T follicular helper cell (primary cell): ENCODE measurements around the gene IL13.

ENCODE experiments used
- DNase-seq: peaks from one replicate; pipeline ENCODE4 v3.0.0-alpha.2; 2020; ENCODE audit warnings: low read depth

IL13 gene

DNA sequence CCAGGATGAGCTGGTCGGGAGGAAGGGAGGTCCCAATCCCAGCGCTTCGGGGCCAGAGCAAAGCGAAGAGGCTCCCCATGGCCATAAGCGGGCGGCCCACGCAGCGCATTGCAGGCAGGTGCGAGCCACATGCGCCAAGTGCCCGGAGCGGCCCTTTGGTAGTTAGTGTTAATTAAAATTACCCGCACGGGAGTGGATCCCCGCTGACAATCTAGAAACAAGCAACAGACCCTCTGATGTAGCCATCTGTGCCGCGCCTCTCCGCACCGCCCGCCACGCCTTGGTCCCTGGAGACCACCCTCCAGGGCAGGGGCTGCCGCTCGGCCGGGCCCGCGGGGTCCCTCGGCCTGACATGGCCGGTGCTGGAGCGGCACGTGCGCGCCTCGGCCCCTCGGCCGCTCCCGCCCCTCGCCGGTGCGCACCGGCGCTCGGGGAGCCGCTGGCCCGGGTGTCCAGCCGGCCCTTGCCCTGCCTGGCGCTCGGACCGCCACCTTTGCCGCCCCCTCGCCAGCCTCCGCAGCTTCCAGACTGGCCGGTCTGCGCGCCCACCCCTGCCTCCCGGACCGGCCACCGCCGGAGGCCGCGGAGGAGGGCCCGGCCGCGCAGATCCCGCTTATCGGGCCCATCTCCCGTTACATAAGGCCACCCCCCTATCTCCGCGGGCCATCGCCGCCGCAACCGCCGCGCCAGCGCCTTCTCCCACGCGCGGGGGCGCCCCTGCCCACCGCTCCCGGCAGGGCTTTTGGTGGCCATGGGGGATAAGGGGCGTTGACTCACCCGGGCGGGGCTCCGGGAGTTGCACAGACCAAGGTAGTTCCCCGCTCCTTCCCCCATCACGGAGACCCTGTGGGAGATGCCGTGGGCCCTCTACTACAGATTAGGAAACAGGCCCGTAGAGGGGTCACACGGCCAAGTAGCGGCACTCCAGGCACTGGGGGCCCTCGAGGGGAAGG lies 1.9 kb upstream of the IL13 start:
- no peak for DNase-seq

DNA sequence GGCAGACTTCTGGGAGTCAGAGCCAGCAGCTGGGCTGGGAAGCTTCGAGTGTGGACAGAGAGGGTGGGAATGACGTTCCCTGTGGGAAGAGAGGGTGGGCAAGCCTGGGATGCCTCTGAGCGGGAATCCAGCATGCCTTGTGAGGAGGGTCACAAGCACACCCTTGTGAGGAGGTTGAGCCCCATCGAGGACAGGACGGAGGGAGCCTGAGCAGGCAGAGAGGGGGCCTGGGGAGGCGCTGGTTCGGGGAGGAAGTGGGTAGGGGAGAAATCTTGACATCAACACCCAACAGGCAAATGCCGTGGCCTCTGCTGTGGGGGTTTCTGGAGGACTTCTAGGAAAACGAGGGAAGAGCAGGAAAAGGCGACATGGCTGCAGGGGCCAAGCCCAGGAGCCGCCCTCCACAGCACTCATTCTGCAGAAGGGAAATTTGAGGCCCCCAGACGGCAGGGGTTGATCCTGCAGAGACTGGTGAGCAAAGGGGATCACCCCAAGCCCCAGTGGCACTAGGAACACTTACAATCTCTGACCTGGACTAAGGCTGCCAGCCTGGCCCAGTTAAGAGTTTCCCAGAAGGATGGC lies 1.1 kb upstream of the IL13 start:
- no peak for DNase-seq

DNA sequence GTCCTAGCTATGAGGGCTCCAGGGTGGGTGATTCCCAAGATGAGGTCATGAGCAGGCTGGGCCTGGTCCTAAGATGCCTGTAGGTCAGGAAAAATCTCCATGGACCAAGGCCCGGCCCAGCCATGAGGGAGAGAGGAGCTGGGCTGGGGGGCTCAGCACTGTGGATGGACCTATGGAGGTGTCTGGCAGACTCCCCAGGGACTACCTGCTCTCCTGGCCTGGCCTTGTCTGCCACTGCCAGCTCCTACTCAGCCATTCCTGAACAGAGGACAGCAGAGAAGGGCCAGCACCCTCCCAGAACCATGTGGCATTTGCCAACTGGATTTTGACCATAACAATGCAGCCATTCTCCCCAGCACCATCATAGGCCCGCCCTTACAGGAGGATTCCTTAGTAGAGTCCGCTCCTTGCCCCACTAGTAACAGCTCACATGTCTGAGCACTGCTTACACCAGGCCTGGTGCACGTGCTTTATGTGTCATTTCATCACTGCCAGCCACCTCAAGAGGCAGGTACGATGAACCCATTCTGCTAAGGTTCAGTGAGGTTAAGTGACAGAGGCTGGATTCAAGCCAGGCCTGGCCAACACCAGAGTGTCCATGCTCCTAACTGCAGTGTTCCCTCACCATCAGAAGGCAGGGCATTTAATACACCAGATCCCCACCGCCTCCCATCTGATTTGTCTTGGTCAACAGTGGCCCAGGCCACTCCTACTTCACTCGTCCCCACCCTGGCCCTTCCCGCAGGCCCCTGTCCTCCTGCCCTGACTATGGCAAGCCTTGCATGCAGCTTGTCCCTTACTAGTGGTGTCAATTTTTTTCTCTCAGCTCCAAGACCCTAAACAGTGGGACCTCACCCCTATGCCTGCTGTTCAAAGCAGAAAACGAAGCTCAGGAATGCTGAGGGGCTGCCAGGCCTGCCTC lies 669 bp downstream of the IL13 start:
- no peak for DNase-seq

DNA sequence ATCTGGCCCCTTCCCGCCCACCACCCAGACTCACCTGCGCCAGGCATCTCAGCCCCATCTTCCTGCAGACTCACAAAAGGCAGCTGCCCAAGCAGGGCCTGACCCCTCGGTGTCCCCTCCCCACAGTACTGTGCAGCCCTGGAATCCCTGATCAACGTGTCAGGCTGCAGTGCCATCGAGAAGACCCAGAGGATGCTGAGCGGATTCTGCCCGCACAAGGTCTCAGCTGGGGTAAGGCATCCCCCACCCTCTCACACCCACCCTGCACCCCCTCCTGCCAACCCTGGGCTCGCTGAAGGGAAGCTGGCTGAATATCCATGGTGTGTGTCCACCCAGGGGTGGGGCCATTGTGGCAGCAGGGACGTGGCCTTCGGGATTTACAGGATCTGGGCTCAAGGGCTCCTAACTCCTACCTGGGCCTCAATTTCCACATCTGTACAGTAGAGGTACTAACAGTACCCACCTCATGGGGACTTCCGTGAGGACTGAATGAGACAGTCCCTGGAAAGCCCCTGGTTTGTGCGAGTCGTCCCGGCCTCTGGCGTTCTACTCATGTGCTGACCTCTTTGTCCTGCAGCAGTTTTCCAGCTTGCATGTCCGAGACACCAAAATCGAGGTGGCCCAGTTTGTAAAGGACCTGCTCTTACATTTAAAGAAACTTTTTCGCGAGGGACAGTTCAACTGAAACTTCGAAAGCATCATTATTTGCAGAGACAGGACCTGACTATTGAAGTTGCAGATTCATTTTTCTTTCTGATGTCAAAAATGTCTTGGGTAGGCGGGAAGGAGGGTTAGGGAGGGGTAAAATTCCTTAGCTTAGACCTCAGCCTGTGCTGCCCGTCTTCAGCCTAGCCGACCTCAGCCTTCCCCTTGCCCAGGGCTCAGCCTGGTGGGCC lies 1.9 kb downstream of the IL13 start:
- DNase-seq = no peak

DNA sequence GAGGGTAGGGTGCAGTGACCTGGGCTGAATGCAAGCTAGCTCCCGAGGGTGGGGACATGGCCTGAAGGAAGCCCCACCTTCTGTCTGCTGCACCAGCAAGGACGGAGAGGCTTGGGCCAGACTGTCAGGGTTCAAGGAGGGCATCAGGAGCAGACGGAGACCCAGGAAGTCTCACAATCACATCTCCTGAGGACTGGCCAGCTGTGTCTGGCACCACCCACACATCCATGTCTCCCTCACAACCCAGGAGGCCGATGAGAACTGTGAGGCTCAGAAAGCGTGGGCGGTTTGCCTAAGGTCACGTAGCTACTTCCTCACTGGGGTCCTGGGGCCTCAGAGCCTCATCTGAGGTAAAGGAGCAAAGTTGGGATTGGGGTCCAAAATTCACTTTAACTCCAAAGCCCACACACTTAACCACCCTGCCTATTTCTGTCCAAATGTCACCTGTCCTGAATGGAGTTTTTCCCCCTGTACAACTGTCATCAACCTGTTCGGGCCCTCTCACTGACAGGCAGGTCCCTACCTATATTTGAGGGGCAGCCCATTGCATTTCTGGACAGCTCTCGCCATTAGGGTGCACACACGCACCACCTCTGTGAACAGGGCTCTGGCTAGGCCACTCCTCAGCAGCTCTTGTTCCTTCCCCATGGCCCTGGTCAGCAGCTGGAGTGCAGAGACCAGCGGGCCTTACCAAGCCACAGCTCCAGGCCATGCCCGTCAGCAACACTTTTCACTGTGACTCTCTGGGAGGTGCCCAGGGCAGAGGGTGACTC lies 3.4 kb downstream of the IL13 start:
- no peak for DNase-seq

DNA sequence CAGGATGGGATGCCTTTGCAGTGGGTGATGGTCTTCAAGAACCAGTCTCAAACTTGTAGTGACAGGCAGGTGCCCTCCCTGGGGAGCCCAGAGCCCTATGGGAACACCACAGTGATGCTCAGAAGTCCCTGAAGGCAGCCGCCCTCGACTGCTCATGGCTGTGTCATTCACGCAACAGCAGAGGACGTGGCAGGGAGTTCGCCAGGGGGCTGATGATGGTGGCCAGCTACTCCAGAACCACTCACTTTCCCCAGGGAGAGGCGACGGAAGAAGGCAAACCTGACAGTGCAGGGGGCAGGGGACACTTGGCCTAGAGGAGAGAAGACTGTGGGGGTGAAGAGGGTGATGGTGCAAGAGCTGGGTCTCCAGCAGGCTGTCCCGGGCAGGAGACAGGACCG lies 4.0 kb downstream of the IL13 start:
- DNase-seq = no peak

DNA sequence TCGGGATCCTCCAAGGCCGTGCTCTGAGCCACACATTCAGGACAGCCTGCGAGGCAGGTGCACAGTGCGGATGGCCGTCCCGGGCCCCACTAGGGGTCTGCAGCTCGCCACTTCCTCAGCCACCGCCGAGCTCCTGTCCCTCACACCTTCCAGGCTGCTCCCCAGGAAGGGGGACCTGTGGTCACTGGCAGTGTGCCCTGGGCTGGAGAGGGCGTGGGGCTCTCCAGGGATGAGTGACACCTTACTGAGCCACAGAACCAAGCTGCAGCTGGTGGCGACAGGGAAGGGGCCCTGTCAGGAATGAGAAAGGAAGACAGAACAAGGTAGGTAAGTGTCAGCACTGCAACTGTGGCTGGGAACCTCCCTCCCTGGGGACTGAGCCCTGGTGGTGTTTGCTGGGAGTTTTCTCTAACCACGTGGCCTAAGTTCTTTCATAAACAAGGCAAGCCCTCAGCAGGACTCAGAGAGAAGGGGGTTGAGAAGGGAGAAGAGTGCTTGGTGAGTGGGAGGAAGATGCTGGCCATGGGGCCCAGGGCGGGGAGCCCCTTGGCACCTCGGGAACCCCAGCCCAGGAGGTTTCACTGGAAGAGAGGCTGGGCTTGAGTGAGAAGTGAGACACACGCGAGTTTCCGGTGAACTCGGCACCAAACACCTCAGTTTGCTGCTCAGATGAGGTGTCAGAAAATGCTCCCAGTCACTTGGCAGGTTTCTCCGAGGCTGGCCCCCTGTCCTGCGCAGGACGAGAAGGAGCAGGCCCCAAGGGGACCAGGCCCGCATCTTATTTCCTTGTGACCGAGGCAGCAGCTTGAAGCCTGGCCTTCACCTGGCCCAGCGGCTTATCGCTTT lies 5.2 kb downstream of the IL13 start:
- no peak for DNase-seq

DNA sequence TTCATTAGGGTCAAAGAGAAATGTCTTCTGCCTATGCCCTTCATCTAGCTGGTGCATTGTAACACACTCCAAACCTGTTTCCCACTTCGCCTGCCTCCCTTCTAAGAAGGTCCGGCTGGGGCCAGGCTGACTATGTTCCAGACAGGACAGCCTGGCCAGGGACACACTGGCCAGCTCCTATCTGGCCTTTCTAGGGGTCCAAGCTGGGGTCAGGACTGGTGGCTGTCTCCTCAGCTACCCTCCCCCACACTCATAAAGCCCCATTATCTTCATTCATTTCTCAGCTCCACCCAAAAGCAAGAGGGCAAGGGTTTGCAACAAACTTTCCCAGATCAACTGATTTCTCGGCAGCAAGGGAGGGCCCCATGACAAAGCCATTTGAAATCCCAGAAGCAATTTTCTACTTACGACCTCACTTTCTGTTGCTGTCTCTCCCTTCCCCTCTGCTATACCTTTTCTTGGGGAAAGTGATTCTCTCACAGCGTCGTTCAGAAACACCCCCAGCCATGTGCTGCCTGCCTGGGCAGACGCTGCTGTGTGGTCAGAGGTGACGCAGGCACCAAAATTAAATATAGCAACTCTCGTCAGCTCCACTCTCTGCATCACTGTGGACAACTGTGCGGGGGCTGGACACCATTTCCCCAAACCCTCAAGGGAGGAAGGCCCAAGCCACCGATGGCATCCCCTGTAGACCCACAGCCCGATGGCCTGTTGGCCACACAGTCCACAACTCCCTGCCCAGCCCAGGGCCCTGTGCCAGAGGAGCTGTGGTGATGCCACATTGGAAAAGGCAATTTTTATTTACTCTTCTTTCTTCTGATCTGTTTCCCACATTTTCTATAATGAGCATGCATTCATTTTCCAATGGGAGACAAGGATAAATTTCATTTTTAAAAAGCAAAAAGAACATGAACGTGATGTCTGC lies 6.1 kb downstream of the IL13 start:
- DNase-seq = no peak

DNA sequence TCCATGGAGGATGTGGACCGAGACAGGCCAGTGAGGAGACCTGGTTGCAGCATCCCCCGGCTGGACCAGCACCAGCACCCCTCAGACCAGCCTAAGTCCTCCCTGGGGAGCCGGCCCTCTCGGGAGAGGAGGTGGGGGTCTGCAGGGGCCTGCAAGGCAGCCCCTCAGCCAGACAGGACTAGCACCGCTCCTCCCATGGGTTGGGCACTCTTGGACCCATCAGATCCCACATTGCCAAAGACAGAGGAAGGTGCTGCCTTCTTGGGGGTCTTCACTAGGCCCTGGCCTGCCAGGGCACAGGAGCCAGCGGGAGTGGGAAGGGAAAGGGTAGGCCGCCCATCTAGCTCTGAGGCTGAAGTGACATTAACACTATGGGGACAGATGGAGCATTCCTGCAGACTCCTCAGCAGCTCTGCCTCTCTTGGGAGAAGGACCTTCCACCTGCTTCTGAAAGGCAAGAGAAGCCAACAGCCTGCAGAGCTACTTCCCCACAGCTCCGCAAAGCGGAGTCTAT lies 6.8 kb downstream of the IL13 start:
- no peak for DNase-seq

DNA sequence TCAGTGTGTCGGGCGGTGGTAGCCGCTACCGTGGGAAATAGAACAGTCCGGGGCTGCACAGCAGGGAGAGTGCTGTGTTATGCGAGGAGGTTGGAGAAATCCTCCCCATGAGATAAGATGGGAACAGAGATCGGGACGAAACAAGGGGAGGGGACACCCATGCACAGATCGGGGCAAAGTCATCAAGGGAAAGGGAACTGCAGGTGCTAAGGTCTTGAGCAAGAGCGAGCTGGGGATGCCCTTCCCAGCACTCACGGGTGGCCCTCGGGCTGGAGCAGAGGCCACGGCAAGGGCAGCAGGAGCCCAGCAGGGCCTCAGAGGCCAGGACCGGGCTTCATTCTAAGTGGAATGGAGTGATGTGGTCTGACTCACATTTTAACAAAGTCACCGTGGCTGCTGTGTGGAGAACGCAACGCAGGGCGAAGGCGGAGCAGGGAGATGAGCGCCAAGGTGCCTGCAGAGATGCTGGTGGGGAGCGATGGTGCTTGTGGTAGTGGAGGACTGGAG lies 7.7 kb downstream of the IL13 start:
- no peak for DNase-seq

DNA sequence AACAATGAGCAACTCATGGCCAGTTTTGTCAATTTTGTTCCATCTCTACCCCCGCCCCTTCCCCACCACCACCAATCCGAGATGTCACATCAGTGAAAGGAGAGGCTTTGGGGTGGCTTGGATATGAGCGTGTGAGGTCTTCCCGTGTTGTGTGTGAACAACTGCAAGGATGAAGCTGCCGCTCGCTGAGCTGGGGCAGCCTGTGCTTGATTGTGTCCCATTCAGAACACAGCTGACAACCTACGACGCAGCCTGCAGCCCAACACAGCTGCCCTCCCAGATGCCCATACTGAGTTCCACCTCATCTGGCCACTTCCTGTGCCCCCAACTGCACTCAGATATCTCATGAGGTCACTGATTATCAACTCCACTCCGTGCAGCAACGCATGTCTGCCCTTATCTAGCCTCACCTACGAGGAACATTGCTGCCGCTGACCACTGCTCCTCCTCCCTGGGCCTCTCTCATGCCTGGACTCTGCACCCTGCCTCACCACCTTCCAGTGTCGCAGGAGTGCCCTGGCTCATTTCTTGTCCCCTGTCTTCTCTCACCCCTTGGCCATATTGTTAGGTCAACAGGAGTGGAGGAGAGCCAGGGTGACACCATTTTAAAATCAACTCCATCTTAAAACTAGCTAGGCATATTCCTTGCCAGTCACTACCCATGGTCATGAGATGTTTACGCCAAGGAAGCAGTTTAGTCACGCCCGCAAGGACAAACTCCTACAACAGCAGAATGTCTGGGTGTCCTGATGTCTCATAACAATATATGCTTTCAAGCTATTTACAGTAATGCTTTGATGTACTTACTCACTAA lies 8.5 kb downstream of the IL13 start:
- no peak for DNase-seq

DNA sequence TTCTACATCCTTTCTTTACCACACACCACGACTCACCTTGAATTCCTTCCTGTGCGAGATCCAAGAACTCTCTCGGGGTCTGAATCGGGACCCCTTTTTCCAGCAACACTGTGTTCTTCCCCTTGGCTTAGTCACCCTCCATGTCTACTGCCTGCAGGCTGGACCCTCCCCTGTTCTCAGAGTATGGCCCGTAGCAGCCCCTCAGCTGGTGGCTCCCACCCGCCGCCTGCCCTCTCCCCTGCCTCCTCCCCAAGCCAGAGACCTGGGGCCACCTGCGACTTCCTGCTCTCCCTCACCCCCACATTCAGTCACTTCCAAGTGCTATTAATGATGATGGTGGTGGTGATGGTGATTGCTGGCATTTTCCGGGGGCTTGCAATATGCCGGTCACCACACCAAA lies 9.3 kb downstream of the IL13 start:
- no peak for DNase-seq

DNA sequence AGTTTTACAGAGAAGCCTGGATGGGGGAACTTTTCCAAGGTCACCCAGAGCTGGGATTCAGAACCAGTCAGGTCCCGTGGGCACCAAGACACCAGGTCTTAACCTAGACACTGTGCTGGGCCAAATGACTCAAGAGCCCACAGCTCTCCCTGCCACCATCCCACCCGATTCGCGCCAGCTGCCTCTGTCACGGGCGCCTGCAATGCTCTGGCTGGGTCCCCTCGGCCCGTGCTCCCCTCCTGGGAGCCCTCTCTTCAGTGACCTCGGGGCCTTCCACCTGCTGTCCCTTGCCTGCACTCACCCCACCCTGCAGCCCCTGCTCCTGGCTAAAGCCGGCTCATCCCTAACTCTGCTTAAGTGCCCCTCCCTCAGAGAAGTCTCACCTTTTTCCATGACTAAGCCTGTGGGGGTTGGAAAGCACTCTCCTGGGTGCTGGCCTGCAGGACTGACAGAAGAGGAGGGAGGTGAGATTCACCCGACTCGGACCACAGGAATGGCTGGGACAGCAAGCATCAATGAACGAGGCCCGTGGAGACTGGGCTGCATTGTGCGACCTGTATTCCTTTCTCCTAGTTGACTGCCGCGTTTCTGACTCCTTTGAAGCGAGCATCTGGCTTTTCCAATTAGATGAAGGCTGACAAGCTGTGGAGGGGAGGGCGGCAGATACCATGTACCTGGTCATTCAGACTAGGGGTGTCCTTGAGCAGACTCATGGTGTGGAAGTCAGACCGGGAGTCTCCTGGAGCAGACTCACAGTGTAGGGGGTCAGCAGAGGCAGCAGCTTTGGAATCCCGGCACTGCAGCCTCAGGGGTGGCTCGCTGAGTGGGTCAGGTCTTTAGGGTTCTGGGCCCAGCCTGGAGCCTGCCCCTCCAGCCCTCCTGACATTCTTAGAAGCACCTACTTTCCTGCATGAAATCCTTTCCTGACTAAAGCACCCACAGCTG lies 10.1 kb downstream of the IL13 start:
- no peak for DNase-seq

DNA sequence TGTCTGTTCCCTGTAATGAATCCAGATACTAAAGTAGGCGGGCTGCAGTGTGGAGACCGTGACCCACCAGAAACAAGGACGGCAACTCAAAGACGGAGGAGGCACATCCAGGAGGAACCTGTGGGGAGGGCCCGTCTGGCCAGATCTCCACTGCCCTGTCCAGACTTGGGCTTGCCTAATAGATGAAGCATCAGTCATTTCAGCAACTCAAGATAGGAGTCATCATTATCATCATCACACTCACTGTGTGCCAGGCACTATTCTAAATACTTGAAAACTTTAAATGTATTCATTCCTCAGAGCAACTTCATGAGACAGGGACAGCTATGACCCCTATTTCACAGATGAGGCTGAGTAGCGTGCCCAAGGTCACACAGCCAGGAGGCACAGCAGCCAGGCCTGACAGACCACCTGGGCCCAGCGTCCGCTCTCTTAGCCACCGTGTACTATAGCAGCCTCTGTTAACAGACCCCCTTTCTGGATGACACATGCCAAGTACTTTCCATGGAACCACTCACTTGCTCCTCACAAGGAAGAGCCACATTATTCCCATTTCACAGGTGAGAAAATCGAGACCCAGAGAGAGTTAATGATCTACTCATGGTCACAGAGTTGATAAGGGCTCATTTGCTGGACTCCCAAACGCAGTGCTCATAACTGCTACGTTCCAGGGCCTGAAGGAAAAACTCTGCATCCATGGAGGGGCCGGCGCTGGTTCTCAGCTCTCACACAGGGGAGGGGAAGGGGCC lies 10.9 kb downstream of the IL13 start:
- no peak for DNase-seq

DNA sequence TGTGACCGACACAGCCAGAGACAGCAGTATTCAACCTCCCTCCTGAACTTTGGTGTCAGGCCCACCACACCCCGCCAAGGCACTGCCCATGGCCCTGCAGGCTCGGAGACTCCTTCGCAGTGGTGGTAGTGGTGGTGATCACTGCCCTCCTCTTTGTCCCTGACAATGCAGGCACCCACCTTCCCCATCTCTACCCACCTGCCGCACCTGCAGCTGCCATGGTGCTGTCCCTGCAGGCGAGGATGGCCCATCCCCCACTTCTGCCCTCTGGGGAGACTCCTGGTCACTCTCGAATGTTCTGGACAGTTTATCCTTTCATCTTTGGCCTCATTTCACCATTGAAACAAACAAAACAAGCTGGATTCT lies 11.5 kb downstream of the IL13 start:
- no peak for DNase-seq
